Muscle of leg (tissue), 11 donors: ENCODE data around the gene TRIM44. TPM values are rescaled to one million over a fixed set of nuclear protein-coding genes. Genes with fewer than 3 reads are reported as not detected.

ENCODE experiments used
- DNase-seq: peaks from one replicate; pipeline ENCODE4 v3.0.0; 2013
- H3K27ac ChIP-seq: one replicate; pipeline ENCODE4 v1.5.1; 2013; ENCODE audit warnings: mild to moderate bottlenecking, low read length, control low read depth
- H3K27me3 ChIP-seq: one replicate; pipeline ENCODE4 v1.6.1; 2013; ENCODE audit warnings: low read length; ENCODE audit not compliant: control insufficient read depth, insufficient read depth
- H3K36me3 ChIP-seq: one replicate; pipeline ENCODE4 v1.6.1; 2013; ENCODE audit warnings: low read length; ENCODE audit not compliant: control insufficient read depth, insufficient read depth
- H3K4me1 ChIP-seq: one replicate; pipeline ENCODE4 v1.6.1; 2013; ENCODE audit warnings: low read length; ENCODE audit not compliant: control insufficient read depth, insufficient read depth
- H3K4me3 ChIP-seq: one replicate; pipeline ENCODE4 v1.5.1; 2013; ENCODE audit warnings: low read length, control low read depth
- H3K9me3 ChIP-seq: replicated peaks from 2 replicates; pipeline ENCODE4 v1.6.1; 2013; ENCODE audit warnings: low read depth, low read length; ENCODE audit not compliant: control insufficient read depth
- WGBS: methylation state at CpG from one replicate; pipeline ENCODE4 v1.1.5; 2013; ENCODE audit warnings: missing lambda C conversion rate; ENCODE audit not compliant: insufficient coverage; 5-methylcytosine and 5-hydroxymethylcytosine counted together
- polyA plus RNA-seq, 8 donors: library from polyadenylated mRNA; unstranded; fragments of 120-200 nt; gene quantifications; one replicate each; pipeline versions ENCODE4 v1.2.1 to v1.2.3, GENCODE V29; 2013; ENCODE audit warnings: inconsistent platforms in 1 of 8, low replicate concordance in 1 of 8; ENCODE audit not compliant: insufficient read length in 8 of 8, insufficient read depth in 1 of 8
- total RNA-seq: library from RNA; stranded (reverse); fragments of 120-200 nt; gene quantifications from one replicate; pipeline ENCODE4 v1.2.4, GENCODE V29; 2013

TRIM44 gene
- total and polyA plus RNA-seq, 9 donors: 20.0 to 50.2 (median 37.3) TPM

DNA sequence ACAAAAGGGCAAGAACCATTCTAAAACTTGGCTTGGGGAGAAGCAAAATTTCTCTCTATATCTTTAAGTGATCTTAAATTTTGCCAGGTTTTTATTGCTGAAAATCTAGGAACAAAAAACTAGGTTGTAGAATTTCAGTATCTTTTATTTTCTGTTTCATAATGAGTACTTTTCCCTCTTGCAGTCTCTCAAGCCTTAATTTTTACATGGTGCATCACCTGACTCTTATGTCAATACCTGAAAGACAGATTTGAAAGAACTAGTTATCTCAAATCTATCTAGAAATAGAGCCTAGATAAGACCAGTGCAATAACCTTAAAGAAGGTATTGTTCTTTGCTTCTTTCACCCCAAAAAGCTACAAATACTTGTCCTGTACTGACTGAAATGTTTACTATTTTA lies 122.1 kb downstream of the TRIM44 start:
- Histone ChIP-seq H3K36me3 (no peaks in the 10 kb centered on the region), H3K4me1 (peaks cover 5% of the 10 kb centered on the region), H3K4me3 (no peak overlapping the region), H3K27me3 (no peaks in the 10 kb centered on the region), H3K27ac (no peak overlapping the region), H3K9me3 (peaks cover under 1% of the 10 kb centered on the region)
- no peak for DNase-seq

DNA sequence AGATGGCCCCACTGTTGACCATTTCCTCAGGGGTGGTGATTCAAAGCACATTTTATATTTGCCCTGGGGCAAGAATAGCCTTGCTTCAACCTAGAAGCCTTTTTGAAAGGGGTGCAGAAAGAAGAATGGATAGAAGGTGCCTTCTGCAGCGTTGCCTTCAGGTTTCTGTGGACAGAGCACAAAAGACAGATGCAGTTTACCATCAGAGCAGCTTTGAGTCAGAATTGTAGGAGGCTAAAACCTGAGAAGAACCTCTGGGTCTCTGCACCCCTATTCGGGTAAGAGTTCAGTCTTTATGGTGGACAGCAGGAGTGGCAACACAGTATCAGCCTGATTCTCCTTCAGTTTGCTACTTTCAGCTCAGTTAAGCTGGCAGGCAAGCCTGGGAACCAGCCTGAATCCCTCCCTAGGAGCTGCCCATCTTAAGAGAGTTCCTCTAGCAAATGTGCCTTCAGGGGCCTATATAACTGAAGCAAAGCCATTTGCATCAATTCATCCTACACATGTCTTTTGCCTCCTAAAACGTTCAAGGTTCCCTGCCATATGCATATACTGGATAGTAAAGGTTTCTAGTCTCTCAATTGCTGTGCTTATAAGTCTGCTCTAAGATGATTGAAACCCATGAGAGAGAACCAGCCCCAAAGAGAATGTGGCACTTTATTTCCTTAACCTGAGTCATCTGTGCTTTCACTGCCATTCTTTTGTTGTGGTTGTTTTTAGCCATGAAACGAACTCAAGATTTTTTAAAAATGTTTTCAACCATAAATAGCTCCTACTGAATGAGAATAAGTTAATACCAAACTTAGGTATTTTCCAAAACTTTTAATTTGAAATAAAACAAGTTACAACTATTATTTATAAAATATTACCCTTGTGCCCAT lies 123.0 kb downstream of the TRIM44 start:
- Histone ChIP-seq H3K4me1 (peaks cover 5% of the 10 kb centered on the region), H3K4me3 (no peak overlapping the region)
- WGBS: 71% methylated on average over 1 of the region's 4 CpGs

DNA sequence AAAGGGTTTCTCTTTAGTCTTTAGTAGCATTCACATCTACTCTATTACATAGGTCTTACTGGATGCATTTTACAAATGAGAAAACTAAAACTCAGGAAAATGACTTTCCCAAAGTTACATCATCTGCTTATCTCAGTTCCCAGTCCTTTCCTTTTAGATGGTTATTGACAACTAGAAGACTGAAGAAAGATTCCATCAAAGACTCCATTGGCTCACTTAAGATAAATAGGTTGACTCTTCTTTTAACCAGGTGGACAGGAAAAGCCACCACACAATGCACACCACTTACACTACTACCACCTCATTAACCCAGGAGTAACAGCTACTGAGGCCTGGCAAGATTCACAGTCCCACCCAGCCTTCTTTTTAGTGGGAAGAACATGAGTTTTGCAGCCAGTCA lies 123.6 kb downstream of the TRIM44 start:
- DNase-seq: no peak
- Histone ChIP-seq H3K36me3 (no peaks in the 10 kb centered on the region), H3K4me1 (peaks cover 5% of the 10 kb centered on the region), H3K4me3 (no peak overlapping the region), H3K27ac (no peak overlapping the region), H3K27me3 (no peaks in the 10 kb centered on the region), H3K9me3 (no peaks in the 10 kb centered on the region)

More for the DNA sequence above, 123.0 kb downstream of the TRIM44 start:
- Histone ChIP-seq H3K27ac (no peak overlapping the region), H3K9me3 (no peaks in the 10 kb centered on the region), H3K27me3 (no peaks in the 10 kb centered on the region), H3K36me3 (no peaks in the 10 kb centered on the region)
- no peak for DNase-seq

DNA sequence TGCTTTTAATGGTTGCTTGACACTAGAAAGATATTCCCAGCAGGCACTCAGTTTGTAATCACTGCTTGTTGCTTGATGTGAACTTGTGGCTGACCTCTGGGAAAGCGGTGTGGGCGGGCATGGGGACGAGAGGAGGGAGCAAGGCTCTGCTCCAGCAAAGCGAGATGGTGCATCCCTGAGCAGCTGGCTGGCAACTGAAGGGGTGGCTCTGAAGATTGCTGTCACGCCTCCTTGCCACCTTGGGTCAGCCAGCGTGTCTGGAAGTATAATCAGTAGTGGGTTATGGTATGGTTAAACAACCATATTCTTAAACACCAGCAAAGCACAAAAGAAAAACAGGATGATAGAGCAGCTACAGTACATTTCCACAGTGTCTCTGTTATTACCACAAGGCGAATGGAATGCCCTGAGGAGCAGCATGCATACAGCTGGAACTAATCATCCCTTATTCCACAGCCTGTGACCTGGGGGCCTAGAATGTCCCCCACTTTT lies 124.5 kb downstream of the TRIM44 start:
- Histone ChIP-seq H3K4me1 (peaks cover 5% of the 10 kb centered on the region), H3K4me3 (no peak overlapping the region), H3K27me3 (no peaks in the 10 kb centered on the region), H3K36me3 (no peaks in the 10 kb centered on the region), H3K9me3 (no peaks in the 10 kb centered on the region), H3K27ac (no peak overlapping the region)
- 26% methylated on average over 5 of the region's 7 CpGs for WGBS
- peak; percentile 29 for DNase-seq

DNA sequence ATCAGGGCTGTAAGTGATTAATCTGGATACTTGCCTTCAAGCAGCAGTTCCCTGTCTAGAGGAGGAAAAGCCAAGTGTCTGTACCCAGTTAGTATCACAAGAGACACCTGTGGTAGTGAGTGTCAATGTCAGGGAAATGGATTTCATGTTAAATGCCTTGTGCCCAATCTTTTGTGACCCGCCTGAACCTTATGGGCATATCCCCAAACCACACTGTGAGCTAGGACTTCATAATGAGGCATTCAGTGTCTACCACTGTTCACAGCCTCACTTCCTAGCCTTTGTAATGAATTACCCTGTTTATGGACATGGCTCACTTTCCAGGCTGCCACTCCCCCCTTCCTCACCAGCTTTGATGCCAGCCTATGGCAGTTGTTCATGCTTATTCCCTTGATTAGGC lies 125.1 kb downstream of the TRIM44 start:
- no peaks in the 10 kb centered on the region for H3K36me3 ChIP-seq
- WGBS: 100% methylated on average over 1 of the region's 1 CpG
- H3K4me1 ChIP-seq: peaks cover 9% of the 10 kb centered on the region
- no peak overlapping the region for H3K4me3 ChIP-seq
- H3K27ac ChIP-seq: no peak overlapping the region
- H3K9me3 ChIP-seq: no peaks in the 10 kb centered on the region
- H3K27me3 ChIP-seq: no peaks in the 10 kb centered on the region
- no peak for DNase-seq

DNA sequence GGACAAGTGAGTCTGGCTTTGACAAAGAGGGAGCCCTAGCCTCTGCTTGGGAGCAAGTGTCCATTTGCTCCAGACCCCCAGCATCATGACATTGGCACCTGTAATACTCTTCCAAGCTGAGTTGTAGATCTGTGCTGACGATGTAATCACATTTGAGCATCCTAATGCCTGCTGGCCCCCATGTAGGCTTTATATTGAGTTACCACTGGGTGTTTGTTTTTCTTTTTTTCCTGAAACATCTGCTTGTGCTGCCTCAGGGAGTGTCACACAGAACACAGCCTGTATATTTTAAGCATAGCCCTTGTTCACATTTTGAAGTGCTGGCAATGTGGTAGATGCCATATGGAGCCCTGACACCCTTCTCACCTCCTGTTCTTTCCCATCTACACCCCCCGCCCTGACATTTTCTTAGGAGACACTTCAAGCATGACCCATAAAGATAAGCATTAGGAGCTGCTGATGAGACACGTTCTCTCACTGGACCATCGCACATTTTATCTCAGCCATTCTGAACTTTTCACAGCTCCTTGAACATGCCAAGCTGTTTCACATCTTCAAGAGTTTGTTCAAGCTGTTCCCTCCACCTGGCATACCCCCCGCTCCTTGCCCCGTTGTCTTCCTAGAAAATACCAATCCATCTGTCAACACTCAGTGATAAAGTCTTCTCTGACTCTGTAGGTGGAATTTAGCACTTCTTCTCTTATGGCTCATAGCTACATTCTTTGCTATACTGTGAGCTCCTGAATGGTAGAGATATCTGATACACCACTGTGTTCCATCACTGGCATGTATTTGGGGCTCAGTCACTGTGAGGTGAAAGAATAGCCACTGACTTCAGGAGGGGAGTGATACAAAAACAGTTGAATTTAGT lies 128.7 kb downstream of the TRIM44 start:
- Histone ChIP-seq H3K27me3 (no peaks in the 10 kb centered on the region), H3K4me1 (peaks cover 15% of the 10 kb centered on the region), H3K27ac (no peak overlapping the region), H3K9me3 (no peaks in the 10 kb centered on the region), H3K36me3 (no peaks in the 10 kb centered on the region), H3K4me3 (no peak overlapping the region)
- WGBS: 86% methylated on average over 1 of the region's 6 CpGs
- DNase-seq: no peak

DNA sequence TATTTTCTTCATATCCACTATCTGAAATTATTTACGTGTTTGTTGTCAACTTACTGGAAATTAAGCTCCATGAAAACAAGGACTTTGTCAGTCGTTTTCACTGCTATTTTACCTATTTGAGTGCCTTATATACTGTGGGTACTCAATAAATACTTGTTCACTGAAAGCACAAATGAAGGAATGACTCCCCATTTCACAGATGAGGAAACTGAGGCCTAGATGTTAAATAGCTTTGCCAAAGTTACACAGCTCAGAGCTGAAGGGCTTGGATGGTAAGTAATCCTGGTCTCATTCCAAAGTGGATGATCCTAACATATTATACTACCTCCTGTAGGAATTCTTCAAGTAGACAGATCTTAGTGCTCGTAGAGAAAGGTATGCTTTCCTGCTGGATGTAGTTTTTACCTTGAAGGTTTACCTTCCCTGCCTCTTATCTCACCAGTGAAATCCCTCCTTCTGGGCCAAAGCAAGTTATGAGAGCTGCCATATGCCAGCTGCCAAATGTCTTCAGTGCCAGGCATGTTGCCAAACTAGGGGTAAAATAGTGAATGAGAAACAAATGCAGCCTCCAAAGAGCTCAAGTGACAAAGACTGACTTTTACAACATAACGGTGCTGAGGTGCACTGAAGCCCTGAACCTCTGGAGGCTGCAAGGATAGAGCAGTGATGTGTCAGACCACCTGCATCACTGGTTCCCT lies 129.7 kb downstream of the TRIM44 start:
- Histone ChIP-seq H3K27me3 (no peaks in the 10 kb centered on the region), H3K36me3 (no peaks in the 10 kb centered on the region), H3K4me1 (peaks cover 9% of the 10 kb centered on the region), H3K4me3 (no peak overlapping the region), H3K27ac (no peak overlapping the region), H3K9me3 (no peaks in the 10 kb centered on the region)
- 33% methylated on average over 1 of the region's 4 CpGs for WGBS
- DNase-seq: peak; percentile 52

DNA sequence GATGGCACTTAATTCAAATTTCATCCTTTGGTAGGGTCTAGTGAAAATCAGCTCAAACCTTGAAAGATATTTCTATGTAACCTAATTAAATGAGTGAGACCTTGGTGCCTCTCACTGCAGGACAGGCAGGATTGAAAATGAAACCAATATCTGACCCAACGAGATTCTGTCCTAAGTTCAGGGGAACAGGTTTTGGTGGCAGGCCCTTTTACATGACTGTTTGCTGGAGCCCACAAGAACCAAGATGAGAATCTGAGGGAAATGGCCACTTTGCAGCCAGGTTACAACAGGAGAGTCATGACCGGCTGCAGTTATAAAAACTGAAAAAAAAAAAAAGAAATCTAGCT lies 130.2 kb downstream of the TRIM44 start:
- Histone ChIP-seq H3K9me3 (no peaks in the 10 kb centered on the region), H3K27me3 (no peaks in the 10 kb centered on the region), H3K27ac (no peak overlapping the region), H3K4me3 (no peak overlapping the region), H3K36me3 (no peaks in the 10 kb centered on the region), H3K4me1 (peaks cover 9% of the 10 kb centered on the region)
- whole genome bisulfite sequencing: 89% methylated on average over 1 of the region's 2 CpGs
- no peak for DNase-seq

DNA sequence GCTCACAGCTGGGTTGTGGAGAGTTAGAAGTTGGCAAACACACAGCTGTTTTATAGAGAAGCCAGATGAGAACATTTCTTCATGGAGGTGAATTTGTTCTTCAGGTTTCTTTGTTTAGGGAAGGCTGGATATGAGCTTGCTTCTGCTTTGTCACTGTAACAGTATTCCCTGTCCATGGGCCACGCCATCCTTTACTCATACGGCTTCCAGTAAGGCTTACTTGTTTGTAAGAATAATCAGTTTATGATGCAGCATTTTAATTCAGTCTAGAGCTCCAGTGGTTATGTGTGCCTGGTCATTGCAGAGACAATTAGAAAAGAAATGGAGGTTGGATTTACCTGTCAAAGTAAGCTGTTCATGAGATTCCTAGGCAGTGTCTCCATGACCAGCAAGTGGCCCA lies 131.8 kb downstream of the TRIM44 start:
- peaks cover 9% of the 10 kb centered on the region for H3K4me1 ChIP-seq
- H3K9me3 ChIP-seq: no peaks in the 10 kb centered on the region
- no peak overlapping the region for H3K4me3 ChIP-seq
- H3K27ac ChIP-seq: no peak overlapping the region
- no peaks in the 10 kb centered on the region for H3K36me3 ChIP-seq
- H3K27me3 ChIP-seq: no peaks in the 10 kb centered on the region
- WGBS: no CpG with 5 or more reads among the region's 2 CpGs
- no peak for DNase-seq

DNA sequence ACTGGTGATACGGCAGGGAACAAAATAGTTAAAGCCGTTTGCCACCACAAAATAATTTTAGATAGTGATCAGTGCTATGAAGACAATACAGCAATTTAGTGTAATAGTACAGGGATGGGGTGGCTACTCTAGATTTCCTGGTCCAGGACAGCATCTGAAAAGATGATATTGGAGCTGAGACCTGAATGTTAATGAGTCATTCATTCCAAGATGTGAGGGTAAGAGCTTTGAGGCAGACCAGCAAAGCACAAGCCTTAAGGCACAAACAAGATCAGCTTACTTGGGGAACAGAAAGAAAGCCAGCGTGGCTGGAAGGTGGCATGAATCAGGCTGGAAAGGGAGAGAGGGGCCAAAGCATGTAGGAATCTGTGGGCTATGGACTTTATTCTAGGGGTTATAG lies 132.3 kb downstream of the TRIM44 start:
- H3K9me3 ChIP-seq: no peaks in the 10 kb centered on the region
- no peak overlapping the region for H3K27ac ChIP-seq
- H3K36me3 ChIP-seq: no peaks in the 10 kb centered on the region
- 100% methylated on average over 1 of the region's 3 CpGs for WGBS
- H3K4me3 ChIP-seq: no peak overlapping the region
- no peak for DNase-seq
- H3K27me3 ChIP-seq: no peaks in the 10 kb centered on the region
- H3K4me1 ChIP-seq: peaks cover 9% of the 10 kb centered on the region
